H9 (cell line): ENCODE measurements around the gene EMC8. TPM values are rescaled to one million over a fixed set of nuclear protein-coding genes. Genes with fewer than 3 reads are reported as not detected.
"Not testable (repeated sequence)": the region's sequence is repeated elsewhere in the genome, so short reads cannot be mapped to it uniquely, and the experiment has no call there.

ENCODE experiments used
- DNase-seq: peaks from one replicate; pipeline ENCODE4 v3.0.0-alpha.2; 2017
- H2AFZ ChIP-seq: one replicate; pipeline ENCODE4 v1.6.1; 2013; ENCODE audit warnings: mild to moderate bottlenecking, low read length, control low read depth, moderate library complexity
- H2AK5ac ChIP-seq: 2 replicates; pipeline ENCODE4 v1.6.1; 2013; ENCODE audit warnings: low read length, control low read depth, mixed read lengths; ENCODE audit not compliant: insufficient read length
- H2BK120ac ChIP-seq: one replicate; pipeline ENCODE4 v1.6.1; 2013; ENCODE audit warnings: low read depth, mild to moderate bottlenecking, low read length, control low read depth, inconsistent platforms; ENCODE audit not compliant: poor library complexity, severe bottlenecking
- H2BK12ac ChIP-seq: 2 replicates; pipeline ENCODE4 v1.6.1; 2013; ENCODE audit warnings: low read length, control low read depth, mixed read lengths, low read depth; ENCODE audit not compliant: insufficient read length
- H2BK15ac ChIP-seq: 2 replicates; pipeline ENCODE4 v1.6.1; 2013; ENCODE audit warnings: low read depth, low read length, control low read depth
- H2BK20ac ChIP-seq: one replicate; pipeline ENCODE4 v1.6.1; 2013; ENCODE audit warnings: low read depth, mild to moderate bottlenecking, low read length, control low read depth, inconsistent platforms; ENCODE audit not compliant: poor library complexity, severe bottlenecking
- H2BK5ac ChIP-seq: 2 replicates; pipeline ENCODE4 v1.6.1; 2013; ENCODE audit warnings: low read length, control low read depth, mixed read lengths; ENCODE audit not compliant: insufficient read length
- H3K14ac ChIP-seq: 2 replicates; pipeline ENCODE4 v1.6.1; 2013; ENCODE audit warnings: low read length, control low read depth; ENCODE audit not compliant: insufficient read depth
- H3K18ac ChIP-seq: 2 replicates; pipeline ENCODE4 v1.6.1; 2013; ENCODE audit warnings: low read depth, mild to moderate bottlenecking, mixed read lengths, low read length, control low read depth; ENCODE audit not compliant: insufficient read length
- H3K23ac ChIP-seq: 2 replicates; pipeline ENCODE4 v1.6.1; 2013; ENCODE audit warnings: low read length, control low read depth, mixed read lengths, low read depth; ENCODE audit not compliant: insufficient read length
- H3K23me2 ChIP-seq: 2 replicates; pipeline ENCODE4 v1.6.1; 2013; ENCODE audit warnings: low read depth, mild to moderate bottlenecking, mixed read lengths, low read length, control low read depth; ENCODE audit not compliant: insufficient read length, poor library complexity, severe bottlenecking
- H3K27ac ChIP-seq: 2 replicates; pipeline ENCODE4 v1.5.1; 2013; ENCODE audit warnings: low read length, control low read depth, mixed read lengths, low read depth; ENCODE audit not compliant: insufficient read length
- H3K27me3 ChIP-seq: 2 replicates; pipeline ENCODE4 v1.6.1; 2013; ENCODE audit warnings: low read length, control low read depth, inconsistent platforms; ENCODE audit not compliant: insufficient read depth
- H3K4ac ChIP-seq: 2 replicates; pipeline ENCODE4 v1.6.1; 2013; ENCODE audit warnings: low read depth, mild to moderate bottlenecking, control low read depth, inconsistent platforms, low read length, moderate library complexity
- H3K4me1 ChIP-seq: 2 replicates; pipeline ENCODE4 v1.6.1; 2013; ENCODE audit warnings: low read length, control low read depth, inconsistent platforms; ENCODE audit not compliant: insufficient read depth
- H3K4me2 ChIP-seq: 2 replicates; pipeline ENCODE4 v1.6.1; 2013; ENCODE audit warnings: low read length, control low read depth, mixed read lengths; ENCODE audit not compliant: insufficient read length, insufficient read depth
- H3K56ac ChIP-seq: 2 replicates; pipeline ENCODE4 v1.6.1; 2013; ENCODE audit warnings: low read depth, mild to moderate bottlenecking, mixed read lengths, low read length, control low read depth; ENCODE audit not compliant: insufficient read length
- H3K79me1 ChIP-seq: 2 replicates; pipeline ENCODE4 v1.6.1; 2013; ENCODE audit warnings: low read depth, mild to moderate bottlenecking, moderate library complexity, low read length, control low read depth, inconsistent platforms; ENCODE audit not compliant: insufficient read depth, poor library complexity, severe bottlenecking
- H3K79me2 ChIP-seq: 2 replicates; pipeline ENCODE4 v1.6.1; 2013; ENCODE audit warnings: low read length, control low read depth, inconsistent platforms; ENCODE audit not compliant: insufficient read depth
- H3K9ac ChIP-seq: 2 replicates; pipeline ENCODE4 v1.6.1; 2013; ENCODE audit warnings: low read length, control low read depth, mixed read lengths; ENCODE audit not compliant: insufficient read length; ENCODE audit errors: extremely low read depth
- H3K9me3 ChIP-seq: one replicate; pipeline ENCODE4 v1.6.1; 2013; ENCODE audit warnings: low read depth, low read length, inconsistent platforms; ENCODE audit not compliant: control insufficient read depth
- H3T11ph ChIP-seq: one replicate; pipeline ENCODE4 v1.6.1; 2013; ENCODE audit warnings: mild to moderate bottlenecking, low read length, control low read depth, inconsistent platforms
- H4K20me1 ChIP-seq: one replicate; pipeline ENCODE4 v1.6.1; 2013; ENCODE audit not compliant: control insufficient read depth, insufficient read length, insufficient read depth
- H4K5ac ChIP-seq: 2 replicates; pipeline ENCODE4 v1.6.1; 2013; ENCODE audit warnings: low read depth, mild to moderate bottlenecking, mixed read lengths, low read length, control low read depth; ENCODE audit not compliant: insufficient read length
- H4K8ac ChIP-seq: replicated peaks from 2 replicates; pipeline ENCODE4 v1.6.1; 2013; ENCODE audit warnings: low read length, control low read depth, mixed read lengths, low read depth; ENCODE audit not compliant: insufficient read length
- H4K91ac ChIP-seq: 2 replicates; pipeline ENCODE4 v1.6.1; 2013; ENCODE audit warnings: low read depth, mild to moderate bottlenecking, moderate library complexity, mixed read lengths, low read length, control low read depth; ENCODE audit not compliant: insufficient read length
- H3K27ac Mint-ChIP-seq, 3 experiments: 2 replicates in 2 of 3; 3 replicates in 1 of 3; pipeline ENCODE4 v1.8.0; 2020 to 2021; ENCODE audit warnings: mixed read lengths in 3 of 3, mild to moderate bottlenecking in 1 of 3, moderate library complexity in 1 of 3
- H3K27me3 Mint-ChIP-seq: 2 replicates; pipeline ENCODE4 v1.8.0; 2021; ENCODE audit warnings: low read depth, mild to moderate bottlenecking, moderate library complexity, mixed read lengths
- H3K36me3 Mint-ChIP-seq, 3 experiments: 2 replicates in 2 of 3; 3 replicates in 1 of 3; pipeline ENCODE4 v1.8.0; 2020 to 2021; ENCODE audit warnings: low read depth in 3 of 3, mixed read lengths in 3 of 3; ENCODE audit not compliant: insufficient read depth in 1 of 3
- H3K4me1 Mint-ChIP-seq, 2 experiments: 2 replicates each; pipeline ENCODE4 v1.8.0; 2020; ENCODE audit warnings: mixed read lengths in 2 of 2
- H3K4me3 Mint-ChIP-seq, 2 experiments: 2 replicates in 1 of 2; 3 replicates in 1 of 2; pipeline ENCODE4 v1.8.0; 2020 to 2021; ENCODE audit warnings: mild to moderate bottlenecking in 2 of 2, mixed read lengths in 2 of 2, moderate library complexity in 1 of 2
- H3K9me3 Mint-ChIP-seq, 2 experiments: 2 replicates in 1 of 2; 3 replicates in 1 of 2; pipeline ENCODE4 v1.8.0; 2020; ENCODE audit warnings: mild to moderate bottlenecking in 2 of 2, mixed read lengths in 2 of 2, moderate library complexity in 1 of 2
- CTCF ChIP-seq: fragments of 200-600 bp; sonication (generic); conservative IDR thresholded peaks from 3 replicates; pipeline ENCODE4 v1.8.0; 2021; ENCODE audit warnings: antibody characterized with exemption, mild to moderate bottlenecking
- WGBS: extraction: QIAGEN DNeasy Blood & Tissue Kit; methylation state at CpG from one replicate; pipeline ENCODE4 v1.1.7; 2013; ENCODE audit warnings: missing lambda C conversion rate, low lambda C conversion rate, mixed read lengths; ENCODE audit not compliant: insufficient read length; ENCODE audit errors: extremely low coverage; 5-methylcytosine and 5-hydroxymethylcytosine counted together
- total RNA-seq: library from RNA; stranded (reverse); gene quantifications from 2 replicates; pipeline ENCODE4 v1.2.1, GENCODE V29; 2021

Gene EMC8
- total RNA-seq, 1 experiment from 2014 or later: 52.3 TPM

GRCh38 chr16:85838381-85838780 is 39.0 kb upstream of the EMC8 start:
- Mint-ChIP-seq H3K9me3 (peaks cover 2 to 12% of the 10 kb centered on the region in 2 experiments), H3K4me3 (no peak overlapping the region), H3K27ac (no peak overlapping the region), H3K27me3 (peaks cover 31% of the 10 kb centered on the region), H3K36me3 (peaks cover 2 to 6% (median 2%) of the 10 kb centered on the region in 3 experiments; a peak in 4 of 7 replicates), H3K4me1 (no peaks in the 10 kb centered on the region)
- Histone ChIP-seq H2BK20ac (no peak overlapping the region), H3K27ac (no peak overlapping the region), H2BK120ac (no peak overlapping the region), H3K79me2 (no peaks in the 10 kb centered on the region), H3K4me1 (no peaks in the 10 kb centered on the region), H2AFZ (no peak overlapping the region), H3K9me3 (no peaks in the 10 kb centered on the region), H2AK5ac (no peak overlapping the region), H3K56ac (no peak overlapping the region), H3K9ac (no peak overlapping the region), H2BK15ac (no peak overlapping the region), H4K8ac (no peak overlapping the region), H3K79me1 (no peaks in the 10 kb centered on the region), H3K18ac (no peak overlapping the region), H4K20me1 (no peaks in the 10 kb centered on the region), H3K14ac (no peak overlapping the region; the same call in 1 of the 2 replicates), H3K23ac (no peak overlapping the region), H4K5ac (no peak overlapping the region), H3K4ac (no peak overlapping the region), H2BK12ac (no peak overlapping the region), H4K91ac (no peak overlapping the region), H2BK5ac (no peak overlapping the region), H3K23me2 (no peaks in the 10 kb centered on the region), H3K27me3 (no peaks in the 10 kb centered on the region; the same call in 1 of the 2 replicates), H3K4me2 (no peak overlapping the region), H3T11ph (no peak overlapping the region)
- WGBS: no CpG with 5 or more reads among the region's 11 CpGs
- no peak for TF ChIP-seq CTCF
- DNase-seq: no peak

GRCh38 chr16:85837654-85838053 is 38.3 kb upstream of the EMC8 start:
- H3K4me3 Mint-ChIP-seq: not testable (repeated sequence)
- H3K27me3 Mint-ChIP-seq: peaks cover 30% of the 10 kb centered on the region

More at GRCh38 chr16:85837654-85838053, 38.3 kb upstream of the EMC8 start:
- not testable (repeated sequence) for H3K27ac Mint-ChIP-seq, H2AK5ac ChIP-seq, H2BK20ac ChIP-seq, H3K79me1 ChIP-seq, H3K4ac ChIP-seq, H3K23ac ChIP-seq, H3K18ac ChIP-seq, H3K4me1 Mint-ChIP-seq, H2BK5ac ChIP-seq, H4K5ac ChIP-seq, H4K91ac ChIP-seq, H3K79me2 ChIP-seq, H3K9me3 ChIP-seq, H3T11ph ChIP-seq, H2AFZ ChIP-seq, H3K4me2 ChIP-seq, H3K14ac ChIP-seq, H3K23me2 ChIP-seq, H4K8ac ChIP-seq, H3K56ac ChIP-seq, H3K27ac ChIP-seq, H3K4me1 ChIP-seq, H2BK120ac ChIP-seq, DNase-seq, H2BK12ac ChIP-seq, H2BK15ac ChIP-seq, H4K20me1 ChIP-seq, H3K9ac ChIP-seq, H3K27me3 ChIP-seq
- WGBS: no CpG with 5 or more reads among the region's 4 CpGs
- Mint-ChIP-seq H3K36me3 (peaks cover 2 to 10% (median 2%) of the 10 kb centered on the region in 3 experiments; a peak in 4 of 7 replicates), H3K9me3 (peaks cover 9 to 19% of the 10 kb centered on the region in 2 experiments)
